Dendritic cell treated with granulocyte-macrophage colony-stimulating factor and Interleukin-4, amounts not matched to agents 40 ng/mL and 50 ng/mL, for 4 days (primary cell): ENCODE results near the gene OR10A3.

Experiments used
- H3K27ac Mint-ChIP-seq: one replicate; pipeline ENCODE4 v1.8.0; 2022; ENCODE audit warnings: mild to moderate bottlenecking, mixed read lengths
- H3K27me3 Mint-ChIP-seq: one replicate; pipeline ENCODE4 v1.8.0; 2022; ENCODE audit warnings: mild to moderate bottlenecking, mixed read lengths
- H3K36me3 Mint-ChIP-seq: one replicate; pipeline ENCODE4 v1.8.0; 2022; ENCODE audit warnings: low read depth, mixed read lengths
- H3K4me1 Mint-ChIP-seq: one replicate; pipeline ENCODE4 v1.8.0; 2022; ENCODE audit warnings: low read depth, mixed read lengths
- H3K4me3 Mint-ChIP-seq: one replicate; pipeline ENCODE4 v1.8.0; 2022; ENCODE audit warnings: mild to moderate bottlenecking, moderate library complexity, mixed read lengths
- H3K9me3 Mint-ChIP-seq: one replicate; pipeline ENCODE4 v1.8.0; 2022; ENCODE audit warnings: mixed read lengths
- intact Hi-C: fragments of 100-400 bp; cut with micrococcal nuclease; formaldehyde crosslinking; loops from one replicate; pipeline ENCODE4 v1.15.0; 2022

Gene OR10A3

DNA sequence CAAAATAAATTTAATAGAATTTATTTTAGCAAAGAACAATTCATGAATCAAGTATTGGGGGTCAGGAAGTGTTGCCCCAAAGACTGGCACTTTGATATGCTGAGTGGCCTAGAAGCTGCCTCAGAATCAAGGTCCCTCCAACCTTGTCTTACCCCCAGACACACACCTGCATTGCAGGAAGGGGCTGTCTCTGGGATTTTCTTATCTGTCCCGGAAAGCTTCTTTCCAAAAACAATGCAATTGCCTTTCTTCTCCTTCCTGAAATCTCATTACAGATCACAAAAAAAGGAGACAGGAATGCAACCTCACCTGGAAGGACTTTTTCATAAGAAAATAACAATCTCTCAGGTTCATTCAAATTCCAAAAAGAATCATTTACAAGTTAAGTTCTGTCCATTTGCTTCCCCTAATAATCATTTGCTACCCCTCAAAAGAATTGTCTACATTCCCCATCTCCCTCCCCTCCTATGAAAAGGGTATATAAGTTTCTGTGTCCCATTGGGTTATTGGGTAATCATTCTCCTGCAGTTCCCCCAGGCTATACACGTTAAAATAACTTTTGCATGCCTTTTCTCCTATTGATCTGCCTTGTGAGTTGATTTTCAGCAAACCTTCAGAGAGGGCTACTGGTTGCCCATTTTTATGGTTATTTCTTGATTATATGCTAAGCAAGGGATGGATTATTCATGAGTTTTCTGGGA, 31.8 kb downstream of the OR10A3 start:
- intact Hi-C loops: no loop called here
- Mint-ChIP-seq H3K27me3 (no peaks in the 10 kb centered on the region), H3K4me1 (no peaks in the 10 kb centered on the region), H3K36me3 (no peaks in the 10 kb centered on the region), H3K4me3 (no peak overlapping the region), H3K9me3 (no peaks in the 10 kb centered on the region), H3K27ac (no peak overlapping the region)

DNA sequence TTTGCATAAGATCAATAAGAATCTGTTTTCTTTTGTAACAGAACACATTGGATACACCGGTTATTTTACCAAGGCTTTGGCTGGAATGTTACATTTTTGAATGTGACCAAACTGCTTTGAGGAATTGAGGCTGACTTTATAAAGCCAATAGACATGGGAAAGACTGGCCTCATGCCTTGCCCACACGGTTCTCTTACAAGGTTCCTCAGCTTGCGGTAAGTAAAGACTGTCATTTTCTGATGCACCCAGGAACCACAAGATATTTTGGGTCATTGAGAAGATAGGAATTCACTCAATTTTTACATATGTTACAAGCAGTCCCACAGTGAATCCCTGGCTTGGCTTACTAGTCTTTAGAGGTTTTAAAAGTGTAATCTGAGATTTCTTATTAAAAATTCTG, 34.4 kb downstream of the OR10A3 start:
- intact Hi-C loops: no loop called here
- H3K27ac Mint-ChIP-seq: no peak overlapping the region
- no peaks in the 10 kb centered on the region for H3K4me1 Mint-ChIP-seq
- H3K36me3 Mint-ChIP-seq: no peaks in the 10 kb centered on the region
- H3K4me3 Mint-ChIP-seq: no peak overlapping the region
- no peaks in the 10 kb centered on the region for H3K27me3 Mint-ChIP-seq
- H3K9me3 Mint-ChIP-seq: no peaks in the 10 kb centered on the region

DNA sequence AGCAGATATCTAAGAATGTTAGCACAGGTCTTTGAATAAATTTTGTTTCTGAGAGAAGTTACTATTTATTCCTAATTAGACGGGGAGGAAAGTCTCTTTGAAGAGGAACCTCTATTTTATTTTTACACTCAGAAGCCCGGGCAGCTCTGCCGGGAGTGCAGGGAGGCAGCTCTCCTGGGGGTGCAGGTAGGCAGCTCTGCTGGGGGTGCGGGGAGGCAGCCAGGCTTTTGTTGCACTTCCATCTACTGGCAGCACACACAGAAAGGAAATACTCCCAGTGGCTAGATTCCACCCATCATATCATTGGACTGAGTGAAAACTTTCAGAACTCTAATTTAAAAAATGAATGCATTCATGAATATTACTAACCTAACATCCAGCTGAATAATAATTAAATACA, 35.0 kb downstream of the OR10A3 start:
- Mint-ChIP-seq H3K4me1 (no peaks in the 10 kb centered on the region), H3K4me3 (no peak overlapping the region), H3K27me3 (no peaks in the 10 kb centered on the region), H3K36me3 (no peaks in the 10 kb centered on the region), H3K9me3 (no peaks in the 10 kb centered on the region), H3K27ac (no peak overlapping the region)
- intact Hi-C loops: no loop called here

DNA sequence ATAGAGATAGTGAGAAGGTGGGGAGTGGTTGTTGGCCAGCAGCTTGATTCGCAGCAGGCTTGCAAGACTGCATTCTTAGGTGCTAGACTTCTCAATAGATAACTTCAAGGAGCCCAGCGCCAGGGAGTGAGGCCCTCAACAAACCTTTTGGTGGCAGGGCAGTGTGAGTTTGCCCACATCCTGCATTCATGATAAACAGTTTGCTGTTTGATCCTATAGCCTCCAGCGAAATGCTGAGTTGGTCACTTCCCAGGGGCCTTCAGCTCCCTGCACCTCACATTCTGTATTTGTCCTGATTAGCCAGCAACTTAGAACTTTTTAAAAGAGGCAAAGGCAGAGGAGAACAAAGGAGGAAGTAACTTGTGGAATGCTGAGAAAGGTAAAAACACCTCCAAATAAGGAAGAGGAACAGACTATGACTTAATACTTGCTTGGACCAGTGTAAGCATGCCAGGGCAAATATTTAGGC, 35.5 kb downstream of the OR10A3 start:
- Mint-ChIP-seq H3K36me3 (no peaks in the 10 kb centered on the region), H3K4me3 (no peak overlapping the region), H3K9me3 (no peaks in the 10 kb centered on the region), H3K4me1 (no peaks in the 10 kb centered on the region), H3K27ac (no peak overlapping the region), H3K27me3 (no peaks in the 10 kb centered on the region)
- intact Hi-C loops: no loop called here

GRCh38 chr11:7905549-7905948, 36.0 kb downstream of the OR10A3 start:
- no peaks in the 10 kb centered on the region for H3K9me3 Mint-ChIP-seq
- intact Hi-C loops: no loop called here
- H3K27ac Mint-ChIP-seq: no peak overlapping the region
- no peaks in the 10 kb centered on the region for H3K36me3 Mint-ChIP-seq
- H3K4me3 Mint-ChIP-seq: no peak overlapping the region
- no peaks in the 10 kb centered on the region for H3K27me3 Mint-ChIP-seq
- H3K4me1 Mint-ChIP-seq: no peaks in the 10 kb centered on the region

DNA sequence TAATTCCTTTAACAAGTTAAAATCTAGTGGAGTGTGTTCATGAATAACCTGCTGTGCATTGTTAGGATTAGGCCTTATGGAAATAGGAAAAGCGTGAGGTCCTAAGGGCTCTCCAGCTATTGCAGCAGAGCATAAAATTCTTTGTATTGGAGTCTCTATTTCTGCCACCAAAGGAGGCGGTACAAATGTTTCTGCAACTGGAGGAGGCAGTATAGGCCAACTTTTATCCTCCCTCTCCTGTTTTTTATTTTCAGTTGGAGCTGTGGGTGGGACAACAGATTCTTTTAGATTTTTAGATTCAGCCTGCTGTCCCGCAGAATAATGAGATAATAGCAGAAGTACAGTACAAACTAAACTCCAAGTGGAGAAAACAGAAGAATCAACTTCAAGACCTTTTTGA, 36.6 kb downstream of the OR10A3 start:
- Mint-ChIP-seq H3K27me3 (no peaks in the 10 kb centered on the region), H3K36me3 (no peaks in the 10 kb centered on the region), H3K27ac (no peak overlapping the region), H3K4me1 (no peaks in the 10 kb centered on the region), H3K4me3 (no peak overlapping the region), H3K9me3 (no peaks in the 10 kb centered on the region)
- intact Hi-C loops: no loop called here

GRCh38 chr11:7903940-7904339, 37.6 kb downstream of the OR10A3 start:
- intact Hi-C loops: no loop called here
- H3K27me3 Mint-ChIP-seq: no peaks in the 10 kb centered on the region
- no peaks in the 10 kb centered on the region for H3K36me3 Mint-ChIP-seq
- H3K4me1 Mint-ChIP-seq: no peaks in the 10 kb centered on the region
- H3K27ac Mint-ChIP-seq: no peak overlapping the region
- H3K9me3 Mint-ChIP-seq: no peaks in the 10 kb centered on the region
- no peak overlapping the region for H3K4me3 Mint-ChIP-seq

- H3K4me1 Mint-ChIP-seq: no peaks in the 10 kb centered on the region
- no peak overlapping the region for H3K4me3 Mint-ChIP-seq
- intact Hi-C loops: no loop called here
- peaks cover under 1% of the 10 kb centered on the region for H3K27me3 Mint-ChIP-seq
- no peaks in the 10 kb centered on the region for H3K36me3 Mint-ChIP-seq
- H3K9me3 Mint-ChIP-seq: no peaks in the 10 kb centered on the region
- H3K27ac Mint-ChIP-seq: no peak overlapping the region
These were observed 40.1 kb downstream of the OR10A3 start for GRCh38 chr11:7901319-7901854.

DNA sequence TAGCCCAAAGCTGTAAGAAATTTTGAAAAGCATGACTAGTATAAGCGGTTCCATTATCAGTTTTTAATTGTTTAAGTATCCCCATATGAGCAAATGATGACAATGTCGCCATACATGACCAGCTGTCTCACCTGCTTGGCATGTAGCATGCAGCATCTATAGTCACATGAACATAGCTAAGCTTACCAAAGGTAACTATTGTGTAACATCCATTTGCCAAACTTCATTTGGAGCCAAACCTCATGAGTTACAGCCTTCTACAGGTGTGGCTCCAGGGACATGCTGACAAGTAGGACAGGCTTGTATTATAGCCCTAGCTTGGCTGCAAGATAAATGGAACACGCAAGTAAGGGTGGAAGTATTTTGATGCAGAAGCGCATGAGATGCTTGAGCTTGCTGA, 40.8 kb downstream of the OR10A3 start:
- intact Hi-C loops: no loop called here
- Mint-ChIP-seq H3K27me3 (peaks cover 2% of the 10 kb centered on the region), H3K4me1 (no peaks in the 10 kb centered on the region), H3K36me3 (no peaks in the 10 kb centered on the region), H3K4me3 (no peak overlapping the region), H3K9me3 (no peaks in the 10 kb centered on the region), H3K27ac (no peak overlapping the region)

DNA sequence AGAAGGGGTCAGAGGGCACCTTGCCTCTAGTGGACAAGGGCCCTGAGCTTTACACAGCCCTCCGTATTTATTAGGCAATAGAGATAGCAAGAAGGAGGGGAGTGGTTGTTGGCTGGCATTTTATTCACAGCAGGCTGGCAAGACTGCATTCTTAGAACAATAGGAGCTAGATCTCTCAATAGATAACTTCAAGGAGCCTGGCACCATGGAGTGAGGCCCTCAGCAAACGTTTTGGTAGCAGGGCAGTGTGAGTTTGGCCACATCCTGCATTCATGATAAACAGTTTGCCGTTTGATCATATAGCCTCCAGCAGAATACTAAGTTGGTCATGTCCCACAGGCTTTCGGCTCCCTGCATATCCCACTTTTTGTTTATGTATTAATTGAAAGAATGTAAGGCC, 42.1 kb downstream of the OR10A3 start:
- H3K27ac Mint-ChIP-seq: no peak overlapping the region
- H3K9me3 Mint-ChIP-seq: no peaks in the 10 kb centered on the region
- intact Hi-C loops: loop anchor here (10.0 kb wide), 1 partner anchor 195 kb away; no protein-coding TSS in a partner anchor
- H3K4me3 Mint-ChIP-seq: no peak overlapping the region
- H3K4me1 Mint-ChIP-seq: no peaks in the 10 kb centered on the region
- H3K27me3 Mint-ChIP-seq: peaks cover 2% of the 10 kb centered on the region
- H3K36me3 Mint-ChIP-seq: no peaks in the 10 kb centered on the region

DNA sequence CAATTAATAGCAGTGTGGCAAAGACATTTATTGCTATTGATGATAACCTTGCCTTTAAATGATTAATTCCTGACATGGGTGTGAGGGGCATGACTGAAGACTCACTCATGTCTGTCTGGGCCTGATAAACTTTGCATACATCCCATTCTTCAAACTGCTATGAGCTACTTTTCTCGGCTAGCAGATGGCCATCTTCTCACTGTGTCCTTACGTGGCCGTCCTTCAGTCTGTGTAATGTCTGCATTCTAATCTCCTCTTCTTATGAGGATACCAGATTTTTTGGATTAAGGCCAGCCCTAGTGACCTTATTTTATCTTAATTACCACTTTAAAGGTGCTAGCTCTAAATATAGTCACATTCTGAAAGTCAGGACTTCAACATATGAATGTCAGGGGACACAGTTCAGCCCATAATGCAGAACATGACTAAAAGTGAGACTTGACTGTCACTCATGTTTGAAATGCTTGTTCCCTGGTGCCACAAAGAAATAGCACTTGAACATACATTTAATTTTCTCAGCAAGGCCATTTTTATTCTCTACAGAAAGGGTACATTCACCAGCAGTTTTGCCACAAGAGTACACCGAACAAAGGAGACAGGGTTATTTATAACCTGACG, 42.7 kb downstream of the OR10A3 start:
- H3K27ac Mint-ChIP-seq: no peak overlapping the region
- H3K9me3 Mint-ChIP-seq: no peaks in the 10 kb centered on the region
- peaks cover 4% of the 10 kb centered on the region for H3K27me3 Mint-ChIP-seq
- no peak overlapping the region for H3K4me3 Mint-ChIP-seq
- H3K36me3 Mint-ChIP-seq: no peaks in the 10 kb centered on the region
- intact Hi-C loops: loop anchor here (10.0 kb wide), 1 partner anchor 196 kb away; no protein-coding TSS in a partner anchor
- no peaks in the 10 kb centered on the region for H3K4me1 Mint-ChIP-seq

- Mint-ChIP-seq H3K9me3 (no peaks in the 10 kb centered on the region), H3K27ac (no peak overlapping the region), H3K27me3 (peaks cover 4% of the 10 kb centered on the region), H3K36me3 (no peaks in the 10 kb centered on the region), H3K4me3 (no peak overlapping the region), H3K4me1 (no peaks in the 10 kb centered on the region)
- intact Hi-C loops: loop anchor here (10.0 kb wide), 1 partner anchor 199 kb away; no protein-coding TSS in a partner anchor
These were observed 45.3 kb downstream of the OR10A3 start for GRCh38 chr11:7896009-7896785.

GRCh38 chr11:7894251-7894650, 47.3 kb downstream of the OR10A3 start:
- H3K36me3 Mint-ChIP-seq: no peaks in the 10 kb centered on the region
- peaks cover 15% of the 10 kb centered on the region for H3K27me3 Mint-ChIP-seq
- H3K4me1 Mint-ChIP-seq: no peaks in the 10 kb centered on the region
- H3K9me3 Mint-ChIP-seq: no peaks in the 10 kb centered on the region
- H3K27ac Mint-ChIP-seq: no peak overlapping the region
- no peak overlapping the region for H3K4me3 Mint-ChIP-seq
- intact Hi-C loops: loop anchor here (10.0 kb wide), 1 partner anchor 201 kb away; no protein-coding TSS in a partner anchor

- H3K27me3 Mint-ChIP-seq: peaks cover 15% of the 10 kb centered on the region
- H3K36me3 Mint-ChIP-seq: no peaks in the 10 kb centered on the region
- H3K27ac Mint-ChIP-seq: no peak overlapping the region
- H3K4me3 Mint-ChIP-seq: no peak overlapping the region
- intact Hi-C loops: loop anchor here (2.0 to 10.0 kb wide), 2 partner anchors 93 to 201 kb away; partner anchors contain the start of gene EIF3F
- no peaks in the 10 kb centered on the region for H3K9me3 Mint-ChIP-seq
- H3K4me1 Mint-ChIP-seq: no peaks in the 10 kb centered on the region
These were observed 47.7 kb downstream of the OR10A3 start for GRCh38 chr11:7893796-7894195.
